Bronchial epithelial cell (primary cell): Measurements from ENCODE around the gene TTC13. TPM values are rescaled to one million over a fixed set of nuclear protein-coding genes. Genes with fewer than 3 reads are reported as not detected.

Experiments
- DNase-seq: peaks from one replicate; pipeline ENCODE4 v3.0.0-alpha.2; 2010; ENCODE audit warnings: low read depth
- FAIRE-seq: peaks from 2 replicates; lab custom pipeline; 2011; peaks lifted over from hg19 to GRCh38; lab: Jason Lieb, UNC
- H3K27me3 ChIP-seq: 2 replicates; pipeline ENCODE4 v1.5.1; 2011; ENCODE audit warnings: low read length; ENCODE audit not compliant: control insufficient read depth, insufficient read depth
- H3K36me3 ChIP-seq: 2 replicates; pipeline ENCODE4 v1.5.1; 2011; ENCODE audit warnings: low read length; ENCODE audit not compliant: control insufficient read depth, insufficient read depth
- H3K4me3 ChIP-seq: 2 replicates; pipeline ENCODE4 v1.5.1; 2011; ENCODE audit warnings: mild to moderate bottlenecking, low read depth, low read length, control low read depth
- CTCF ChIP-seq: IDR thresholded peaks from 2 replicates; pipeline ENCODE4 v1.5.1; 2011; ENCODE audit warnings: mild to moderate bottlenecking, moderate library complexity, low read length, control low read depth, inconsistent platforms; ENCODE audit not compliant: insufficient read depth, severe bottlenecking
- total RNA-seq: library from RNA; depleted of rRNA; stranded (reverse); fragments of >200 nt; gene quantifications from 2 replicates; pipeline ENCODE4 v1.2.1, GENCODE V29; 2014

The TTC13 gene
- total RNA-seq, 1 donor from 2014 or later: 8.7 TPM

DNA sequence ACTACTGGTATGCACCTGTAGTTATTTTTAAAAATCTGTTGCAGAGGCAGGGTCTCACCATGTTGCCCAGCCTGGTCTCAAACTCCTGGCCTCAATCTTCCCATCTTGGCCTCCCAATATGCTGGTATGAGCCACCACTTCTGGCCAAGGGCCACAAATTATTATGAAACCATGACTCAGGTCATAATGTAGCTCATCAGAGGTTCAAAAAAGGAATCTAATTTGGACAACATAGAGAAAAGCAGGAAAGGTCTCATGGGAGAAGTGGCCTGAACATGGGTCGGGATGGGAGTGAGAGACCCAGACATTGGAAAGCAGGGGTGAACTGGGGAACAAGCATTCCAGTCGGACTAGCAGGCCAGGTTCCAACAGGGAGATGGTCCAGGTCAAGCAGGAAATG lies 65.2 kb downstream of the TTC13 start:
- TF ChIP-seq CTCF: no peak
- Histone ChIP-seq H3K36me3 (peaks cover 3% of the 10 kb centered on the region), H3K27me3 (no peaks in the 10 kb centered on the region), H3K4me3 (no peak overlapping the region)
- DNase-seq (peak; percentile 29), FAIRE-seq (no peak)

DNA sequence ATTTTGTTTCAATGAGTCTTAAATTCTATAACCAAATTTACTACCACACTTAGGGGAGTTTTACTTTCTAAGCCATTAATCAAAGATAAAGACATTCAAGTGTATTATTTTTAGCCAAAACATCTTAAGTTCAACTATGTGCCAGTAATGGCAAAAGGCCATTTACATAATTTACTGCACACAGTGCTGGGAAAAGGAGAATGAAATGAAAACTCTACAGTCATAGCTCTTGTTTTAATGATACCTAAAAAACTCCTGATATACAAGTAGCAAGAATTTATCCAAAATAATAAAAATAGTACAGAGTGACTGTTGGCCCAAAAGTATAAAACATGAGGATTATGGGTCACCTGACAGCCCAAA lies 67.9 kb downstream of the TTC13 start:
- Histone ChIP-seq H3K27me3 (no peaks in the 10 kb centered on the region), H3K36me3 (peaks cover 3% of the 10 kb centered on the region), H3K4me3 (no peak overlapping the region)
- DNase-seq (no peak), FAIRE-seq (no peak)
- no peak for TF ChIP-seq CTCF

DNA sequence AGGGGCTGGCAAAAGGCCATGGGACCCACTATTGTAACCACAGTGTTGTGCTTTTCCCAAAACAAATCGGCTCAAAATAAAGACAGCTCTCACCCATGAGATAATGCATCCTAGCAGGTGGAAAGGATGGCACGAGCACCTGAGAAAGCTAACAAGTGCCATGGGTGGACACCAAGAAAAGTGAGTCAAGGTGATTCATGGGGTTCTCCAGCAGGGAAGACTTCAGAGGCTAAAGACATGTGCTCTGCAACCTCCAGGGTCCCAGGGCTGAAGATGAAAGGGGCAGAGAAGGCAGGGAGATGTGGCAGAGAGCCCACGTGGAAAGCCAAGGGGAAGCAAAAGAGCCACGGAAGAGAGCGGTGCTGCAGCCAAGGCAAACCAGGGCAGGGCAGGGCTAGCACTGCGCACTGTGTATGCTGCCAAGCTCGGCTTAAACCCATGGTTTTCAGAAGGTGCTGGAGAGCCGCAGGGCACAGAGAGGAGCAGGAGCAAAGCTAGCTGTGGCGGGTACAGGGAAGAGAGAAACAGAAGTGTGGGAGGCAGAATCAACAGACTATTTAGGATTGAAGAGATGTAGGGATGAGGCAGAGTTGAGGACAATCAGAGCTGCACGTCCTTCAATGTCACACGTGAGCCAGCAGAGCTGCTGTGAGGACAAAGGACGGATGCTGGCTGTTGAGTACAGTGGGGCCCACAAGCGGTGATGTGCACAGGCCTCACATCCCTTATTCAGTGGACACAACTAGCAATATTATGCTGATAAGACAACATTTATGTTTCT lies 68.5 kb downstream of the TTC13 start:
- DNase-seq (no peak), FAIRE-seq (peak; percentile 80)
- H3K27me3 ChIP-seq: no peaks in the 10 kb centered on the region
- TF ChIP-seq CTCF: no peak
- peaks cover 3% of the 10 kb centered on the region for H3K36me3 ChIP-seq
- no peak overlapping the region for H3K4me3 ChIP-seq

- no peak for TF ChIP-seq CTCF
- Histone ChIP-seq H3K27me3 (no peaks in the 10 kb centered on the region), H3K4me3 (no peak overlapping the region), H3K36me3 (peaks cover 3% of the 10 kb centered on the region)
- no peak for DNase-seq
- FAIRE-seq: no peak
Measured at GRCh38 chr1:230907472-230908205, 71.0 kb downstream of the TTC13 start.

DNA sequence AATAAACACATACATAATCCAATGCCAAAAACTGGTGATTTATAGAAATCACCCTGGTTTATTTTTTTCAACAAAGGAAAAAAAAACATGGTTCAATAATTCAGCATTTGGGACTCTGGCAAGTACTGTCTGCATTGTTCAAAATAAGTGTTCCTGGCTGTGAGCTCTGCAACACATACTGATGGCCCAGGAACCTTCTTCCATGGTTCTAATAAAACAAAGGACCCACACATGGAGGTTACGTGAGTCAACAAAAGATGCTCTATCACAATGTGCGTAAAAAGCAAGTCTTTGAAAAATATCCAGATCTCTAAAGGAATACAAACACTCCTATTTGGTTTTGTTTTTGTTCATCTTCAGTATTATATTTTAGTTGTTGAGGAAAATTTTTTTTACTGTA lies 72.4 kb downstream of the TTC13 start:
- DNase-seq (no peak), FAIRE-seq (no peak)
- H3K27me3 ChIP-seq: no peaks in the 10 kb centered on the region
- TF ChIP-seq CTCF: no peak
- H3K4me3 ChIP-seq: no peak overlapping the region
- peaks cover 3% of the 10 kb centered on the region for H3K36me3 ChIP-seq
